ENCODE measurements around the gene NIM1K. TPM values are rescaled to one million over a fixed set of nuclear protein-coding genes. Genes with fewer than 3 reads are reported as not detected.
"Not testable (repeated sequence)": the region's sequence is repeated elsewhere in the genome, so short reads cannot be mapped to it uniquely, and the experiment has no call there.

NIM1K gene
- total RNA-seq (2014; rRNA removed; shearing (Covaris generic)) = 0.41 and 1.5 TPM in 2 replicates

GRCh38 chr5:43191740-43192557, at the start of gene NIM1K:
TSS of gene NIM1K (plus strand) at chr5:43192225. CDS start at chr5:43245776, 53,551 bp downstream.
- peak; percentile 85 for DNase-seq (ENCODE audit: low spot score)
- in situ Hi-C loops (cut with HindIII; ENCODE audit: low sequenced_read_pairs) = no loop called here

- DNase-seq (ENCODE audit: low spot score) = no peak
- in situ Hi-C loops (cut with HindIII; ENCODE audit: low sequenced_read_pairs) = no loop called here
Measured at GRCh38 chr5:43145071-43145470, 47.0 kb upstream of the NIM1K start.

DNA sequence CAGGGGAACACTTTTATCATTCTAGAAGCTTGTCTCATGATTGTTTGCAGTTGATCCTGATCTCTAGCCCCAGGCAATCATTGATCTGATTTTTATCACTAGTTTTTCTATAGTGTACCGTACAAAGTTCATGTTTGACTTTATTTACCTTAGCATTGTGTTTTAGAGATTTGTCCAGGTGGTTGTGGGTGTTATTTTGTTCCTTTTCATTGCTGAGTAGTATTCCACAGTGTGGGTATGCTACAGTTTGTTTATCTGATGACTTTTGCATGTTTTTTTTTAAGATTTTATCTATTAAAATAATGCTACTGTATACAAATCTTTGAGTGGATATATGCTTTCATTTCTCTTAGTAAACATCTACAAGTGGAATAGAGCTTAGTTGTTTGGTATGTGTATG, 45.1 kb upstream of the NIM1K start:
- in situ Hi-C loops (cut with HindIII; ENCODE audit: low sequenced_read_pairs) = no loop called here
- no peak for DNase-seq (ENCODE audit: low spot score)

GRCh38 chr5:43148417-43148816, 43.6 kb upstream of the NIM1K start:
- no peak for DNase-seq (ENCODE audit: low spot score)
- in situ Hi-C loops (cut with HindIII; ENCODE audit: low sequenced_read_pairs) = no loop called here

DNA sequence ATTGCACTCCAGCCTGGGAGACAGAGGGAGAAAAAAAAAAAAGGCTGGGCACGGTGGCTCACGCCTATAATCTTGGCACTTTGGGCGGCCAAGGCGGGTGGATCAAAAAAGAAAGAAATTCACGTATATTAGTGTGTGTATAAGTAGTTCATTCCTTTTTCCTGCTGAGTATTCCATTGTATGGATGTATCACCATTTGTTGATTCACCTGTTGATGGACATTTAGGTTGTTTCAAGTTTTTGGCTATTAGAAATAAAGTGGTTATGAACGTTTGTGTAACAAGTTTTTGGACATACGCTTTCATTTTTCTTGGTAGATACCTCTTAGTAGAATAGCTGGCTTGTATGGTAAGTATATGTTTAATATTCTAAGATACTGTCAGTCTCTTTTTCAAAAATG, 42.8 kb upstream of the NIM1K start:
- in situ Hi-C loops (cut with HindIII; ENCODE audit: low sequenced_read_pairs) = no loop called here
- DNase-seq (ENCODE audit: low spot score) = no peak

DNA sequence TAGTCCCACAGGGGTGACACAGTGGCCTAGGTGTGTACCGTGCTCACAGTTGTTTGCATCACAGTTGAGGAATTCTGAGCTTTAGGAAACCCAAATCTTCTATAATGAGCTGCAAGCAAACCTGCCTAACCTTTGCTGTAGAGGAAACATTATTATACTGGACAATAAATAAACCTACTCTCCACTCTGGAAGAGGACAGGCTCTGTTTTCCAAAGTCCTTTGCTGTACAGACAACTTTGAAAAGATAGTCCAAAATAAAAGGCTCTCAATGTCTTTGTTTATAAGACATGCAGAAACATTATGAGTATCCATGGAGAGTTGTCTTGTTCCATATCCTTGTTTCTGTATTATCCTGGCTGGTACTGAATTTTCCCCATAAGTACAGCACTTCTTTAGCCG, 42.0 kb upstream of the NIM1K start:
- in situ Hi-C loops (cut with HindIII; ENCODE audit: low sequenced_read_pairs) = no loop called here
- no peak for DNase-seq (ENCODE audit: low spot score)

- no peak for DNase-seq (ENCODE audit: low spot score)
- in situ Hi-C loops (cut with HindIII; ENCODE audit: low sequenced_read_pairs) = no loop called here
Measured at GRCh38 chr5:43150748-43151147, 41.3 kb upstream of the NIM1K start.

DNA sequence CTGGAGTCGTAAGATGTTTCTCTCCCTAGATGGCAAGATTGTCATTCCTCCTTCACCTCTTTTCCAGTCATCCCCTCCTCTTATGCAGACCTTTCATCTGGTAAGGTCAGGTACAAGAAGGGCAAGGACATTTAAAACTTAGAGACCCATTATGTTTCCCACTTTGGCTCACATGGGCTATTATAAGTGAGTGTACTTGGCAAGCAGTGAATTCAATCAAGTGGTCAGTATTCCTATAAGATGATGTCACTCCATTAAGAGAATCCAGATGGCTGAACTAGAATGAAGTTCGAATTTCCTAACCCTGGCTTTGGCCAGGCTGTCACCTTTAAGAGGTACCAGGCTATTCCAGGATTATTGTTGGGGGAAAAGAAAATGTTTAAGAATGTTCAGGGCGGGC, 39.1 kb upstream of the NIM1K start:
- DNase-seq (ENCODE audit: low spot score) = no peak
- in situ Hi-C loops (cut with HindIII; ENCODE audit: low sequenced_read_pairs) = no loop called here

DNA sequence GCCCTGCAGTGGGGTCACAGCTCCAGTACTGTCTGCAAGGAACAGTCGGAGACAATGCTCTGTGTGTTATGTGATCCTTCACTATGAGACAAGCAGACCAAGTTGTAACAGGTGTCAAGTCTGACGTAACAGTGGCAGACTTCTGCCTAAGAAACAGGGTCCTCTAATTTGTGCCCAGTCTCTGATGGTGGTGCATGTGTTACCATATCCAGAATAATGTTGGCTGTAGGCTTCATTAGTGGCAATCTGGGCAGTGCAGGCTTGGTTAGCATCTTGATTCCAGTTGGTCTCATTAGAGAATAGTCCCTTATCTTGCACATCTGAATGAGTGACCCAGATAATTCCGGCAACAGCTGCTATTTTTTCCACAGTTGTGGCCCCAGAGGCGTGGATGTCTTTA, 37.6 kb upstream of the NIM1K start:
- in situ Hi-C loops (cut with HindIII; ENCODE audit: low sequenced_read_pairs) = no loop called here
- DNase-seq (ENCODE audit: low spot score) = no peak

- in situ Hi-C loops (cut with HindIII; ENCODE audit: low sequenced_read_pairs) = no loop called here
- no peak for DNase-seq (ENCODE audit: low spot score)
Measured at GRCh38 chr5:43155394-43156096, 36.5 kb upstream of the NIM1K start.

GRCh38 chr5:43156388-43156787, 35.6 kb upstream of the NIM1K start:
- no peak for DNase-seq (ENCODE audit: low spot score)
- in situ Hi-C loops (cut with HindIII; ENCODE audit: low sequenced_read_pairs) = no loop called here

GRCh38 chr5:43157068-43157467, 35.0 kb upstream of the NIM1K start:
- DNase-seq (ENCODE audit: low spot score) = no peak
- in situ Hi-C loops (cut with HindIII; ENCODE audit: low sequenced_read_pairs) = no loop called here

GRCh38 chr5:43161244-43161643, 30.8 kb upstream of the NIM1K start:
- in situ Hi-C loops (cut with HindIII; ENCODE audit: low sequenced_read_pairs) = no loop called here

DNA sequence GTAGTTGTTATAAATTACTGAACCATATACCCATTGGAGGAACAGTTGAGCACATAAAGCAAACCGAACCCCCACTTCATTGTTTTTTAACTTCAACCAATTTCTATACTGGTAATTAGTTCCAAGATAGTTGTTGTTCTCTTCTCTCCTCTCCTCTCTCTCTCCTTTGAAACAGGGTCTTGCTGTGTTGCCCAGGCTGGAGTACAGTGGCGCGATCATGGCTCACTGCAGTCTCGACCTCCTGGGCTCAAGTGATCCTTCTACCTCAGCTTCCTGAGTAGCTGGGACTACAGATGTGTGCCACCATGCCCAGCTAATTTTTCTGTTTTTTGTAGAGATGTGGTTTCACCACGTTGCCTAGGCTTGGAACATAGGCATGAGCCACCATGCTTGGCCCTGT, 27.2 kb upstream of the NIM1K start:
- in situ Hi-C loops (cut with HindIII; ENCODE audit: low sequenced_read_pairs); DNase-seq (ENCODE audit: low spot score): not testable (repeated sequence)

More at GRCh38 chr5:43161244-43161643, 30.8 kb upstream of the NIM1K start:
- DNase-seq (ENCODE audit: low spot score) = no peak

DNA sequence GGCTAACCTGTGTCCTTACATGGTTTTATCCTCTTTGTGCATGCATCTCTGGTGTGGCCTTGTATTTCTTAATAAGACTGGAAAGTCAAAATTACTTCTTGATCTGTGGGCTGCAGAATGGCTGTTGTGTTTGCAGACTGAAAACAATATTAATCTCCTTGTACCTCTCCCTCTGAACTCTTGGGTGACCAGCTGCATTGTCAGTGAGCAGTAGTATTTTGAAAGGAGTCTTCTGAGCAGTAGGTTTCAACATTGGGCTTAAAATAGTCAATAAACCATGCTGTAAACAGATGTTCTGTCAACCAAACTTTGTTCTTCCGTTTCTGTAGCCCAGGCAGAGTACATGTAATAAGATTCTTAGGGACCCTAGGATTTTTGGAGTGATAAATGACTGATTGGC, 26.7 kb upstream of the NIM1K start:
- in situ Hi-C loops (cut with HindIII; ENCODE audit: low sequenced_read_pairs) = no loop called here
- no peak for DNase-seq (ENCODE audit: low spot score)

DNA sequence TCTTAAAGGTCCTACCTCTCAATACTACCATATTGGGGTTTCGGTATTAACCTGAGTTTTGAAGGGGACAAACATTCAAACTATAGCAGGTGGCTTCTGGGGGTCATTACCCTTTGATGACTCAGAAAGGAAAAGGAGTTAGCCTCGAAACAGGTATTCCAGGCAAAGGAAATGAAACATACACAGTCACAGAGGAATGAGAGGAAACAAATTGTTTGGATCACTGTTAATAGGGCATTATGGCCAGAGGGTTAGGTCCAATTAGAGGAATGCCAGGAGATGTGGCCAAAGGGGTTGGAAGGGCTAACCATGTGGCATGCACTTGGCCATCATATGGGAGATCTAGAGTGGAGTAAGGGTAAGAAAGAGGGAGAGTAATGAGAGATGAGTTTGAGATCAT, 23.9 kb upstream of the NIM1K start:
- in situ Hi-C loops (cut with HindIII; ENCODE audit: low sequenced_read_pairs) = no loop called here
- no peak for DNase-seq (ENCODE audit: low spot score)

DNA sequence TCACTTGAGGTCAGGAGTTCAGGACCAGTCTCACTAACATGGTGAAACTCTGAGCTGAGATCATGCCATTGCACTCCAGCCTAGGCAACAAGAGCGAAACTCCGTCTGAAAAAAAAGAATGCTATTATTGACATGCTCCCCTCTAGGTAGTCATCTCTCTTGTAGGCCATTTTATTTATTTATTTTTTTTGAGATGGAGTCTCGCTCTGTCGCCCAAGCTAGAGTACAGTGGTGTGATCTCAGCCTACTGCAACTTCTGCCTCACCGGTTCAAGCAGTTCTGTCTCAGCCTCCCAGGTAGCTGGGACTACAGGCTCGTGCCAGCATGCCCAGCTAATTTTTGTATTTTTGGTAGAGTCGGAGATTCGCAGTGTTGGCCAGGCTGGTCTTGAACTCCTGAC, 20.6 kb upstream of the NIM1K start:
- in situ Hi-C loops (cut with HindIII; ENCODE audit: low sequenced_read_pairs) = no loop called here
- no peak for DNase-seq (ENCODE audit: low spot score)

GRCh38 chr5:43171926-43172325, 20.1 kb upstream of the NIM1K start:
- in situ Hi-C loops (cut with HindIII; ENCODE audit: low sequenced_read_pairs) = no loop called here
- no peak for DNase-seq (ENCODE audit: low spot score)

GRCh38 chr5:43172779-43173178, 19.2 kb upstream of the NIM1K start:
- no peak for DNase-seq (ENCODE audit: low spot score)
- in situ Hi-C loops (cut with HindIII; ENCODE audit: low sequenced_read_pairs) = no loop called here

GRCh38 chr5:43174586-43174985, 17.4 kb upstream of the NIM1K start:
- in situ Hi-C loops (cut with HindIII; ENCODE audit: low sequenced_read_pairs) = no loop called here
- DNase-seq (ENCODE audit: low spot score) = peak; percentile 58

DNA sequence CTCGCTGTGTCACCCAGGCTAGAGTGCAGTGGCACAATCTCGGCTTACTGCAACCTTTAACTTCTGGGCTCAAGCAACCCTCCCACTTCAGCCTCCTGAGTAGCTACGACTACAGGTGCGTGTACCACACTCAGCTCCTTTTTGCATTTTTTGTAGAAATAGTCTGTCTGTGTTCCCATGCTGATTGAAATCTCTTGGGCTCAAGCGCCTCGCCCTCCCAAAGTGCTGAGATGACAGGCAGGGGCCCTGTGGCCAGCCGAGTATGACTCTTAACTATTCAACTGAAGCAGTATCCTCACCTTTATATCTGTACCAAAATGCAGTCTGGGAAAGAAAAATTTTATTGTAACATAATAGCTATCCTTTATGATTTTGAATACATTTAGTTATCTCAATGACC, 12.2 kb upstream of the NIM1K start:
- in situ Hi-C loops (cut with HindIII; ENCODE audit: low sequenced_read_pairs) = no loop called here
- no peak for DNase-seq (ENCODE audit: low spot score)

All from G401 (cell line).